NCI-H1105 (cell line): ENCODE results near the gene NECAB2.

Experiments
- DNase-seq: peaks from one replicate; lab custom pipeline; 2025; lab: John Stamatoyannopoulos, UW

Gene NECAB2

GRCh38 chr16:84045818-84046470 lies 77.9 kb downstream of the NECAB2 start:
- no peak for DNase-seq

GRCh38 chr16:84047206-84047605 lies 79.2 kb downstream of the NECAB2 start:
- no peak for DNase-seq

DNA sequence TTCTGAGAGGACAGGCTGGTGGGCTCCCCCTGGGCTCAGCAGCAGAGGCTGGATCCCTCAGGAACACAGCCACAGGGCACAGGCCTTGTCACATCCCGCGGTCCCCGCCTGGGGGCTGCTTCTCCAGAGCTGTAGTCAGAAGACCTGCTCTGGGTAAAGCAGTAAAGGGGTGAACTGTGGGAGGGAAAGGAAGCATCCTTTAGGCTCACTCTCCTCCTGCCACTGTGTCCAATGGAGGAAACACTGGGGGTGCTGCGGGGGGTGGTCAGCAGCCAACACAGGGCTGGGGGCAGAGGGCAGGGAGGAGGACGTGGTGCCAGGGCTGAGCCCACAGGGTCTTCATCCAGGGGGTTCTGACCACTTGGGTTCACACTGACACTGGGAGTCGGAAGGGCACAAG lies 79.6 kb downstream of the NECAB2 start:
- no peak for DNase-seq

DNA sequence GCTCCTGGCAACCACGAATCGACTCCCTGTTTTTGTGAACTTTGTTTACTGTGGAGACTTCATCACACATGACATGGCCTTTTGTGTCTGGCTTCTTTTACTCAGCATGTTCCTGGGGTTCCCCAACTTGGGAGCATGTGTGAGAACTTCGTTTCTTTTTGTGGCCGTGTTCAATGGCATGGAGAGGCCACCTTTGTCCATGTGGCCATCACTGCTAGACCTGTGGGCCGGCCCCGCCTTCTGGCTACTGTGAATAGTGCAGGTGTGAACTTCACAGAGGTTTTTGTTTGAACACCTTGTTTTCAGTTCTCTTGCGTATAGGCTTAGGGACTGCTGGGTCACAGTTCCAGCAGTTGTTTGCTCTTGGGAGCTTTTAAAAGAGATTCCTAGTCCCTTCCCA lies 80.2 kb downstream of the NECAB2 start:
- DNase-seq = no peak

- DNase-seq = no peak
Observed at GRCh38 chr16:84048871-84049270, 80.8 kb downstream of the NECAB2 start.

GRCh38 chr16:84049403-84050060 lies 81.5 kb downstream of the NECAB2 start:
- DNase-seq = no peak

DNA sequence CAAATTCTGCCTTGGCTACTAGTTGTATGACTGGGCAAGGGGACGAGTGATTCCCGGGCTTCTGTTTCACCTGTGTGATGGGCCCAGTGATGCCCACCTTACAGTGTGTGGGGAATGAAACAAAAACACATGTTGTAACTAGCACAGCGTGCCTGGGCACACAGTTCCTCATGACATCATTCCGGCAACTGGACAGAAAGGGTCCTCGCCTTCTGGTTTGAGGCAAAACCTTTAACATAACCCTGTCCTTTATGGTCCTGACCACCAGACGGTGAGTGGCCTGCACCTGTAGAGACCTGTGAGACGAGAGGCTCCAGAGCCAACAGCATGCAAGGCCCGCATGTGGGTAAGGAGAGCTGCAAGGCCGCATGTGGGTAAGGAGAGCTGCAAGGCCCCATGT lies 82.3 kb downstream of the NECAB2 start:
- no peak for DNase-seq

DNA sequence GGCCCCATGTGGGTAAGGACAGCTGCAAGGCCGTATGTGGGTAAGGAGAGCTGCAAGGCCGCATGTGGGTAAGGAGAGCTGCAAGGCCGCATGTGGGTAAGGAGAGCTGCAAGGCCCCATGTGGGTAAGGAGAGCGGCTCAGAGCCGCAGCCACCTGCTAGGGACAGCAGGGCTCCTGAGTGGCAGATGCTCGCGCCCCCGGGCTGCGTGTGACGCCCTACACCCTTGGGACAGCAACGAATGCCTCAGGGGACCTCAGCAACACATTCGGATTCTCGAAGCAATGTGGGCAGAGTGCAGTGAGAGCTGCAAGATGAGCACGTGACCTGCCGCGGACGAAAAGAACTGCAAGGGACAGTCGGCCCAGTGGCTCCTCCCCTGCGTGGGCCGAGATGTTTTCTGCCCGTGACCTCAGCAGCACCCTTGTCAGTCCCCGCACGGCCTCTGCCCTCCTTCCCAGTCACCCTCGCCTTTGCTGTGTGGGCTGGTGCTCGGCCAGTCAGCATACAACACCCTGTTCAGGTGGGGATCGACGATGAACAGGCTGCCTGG lies 84.1 kb downstream of the NECAB2 start:
- DNase-seq = no peak
